Epithelial cell of esophagus (primary cell): ENCODE results near the gene SELENOF.

Experiments
- DNase-seq: peaks from one replicate; pipeline ENCODE4 v3.0.0; 2010; ENCODE audit warnings: low read depth
- H3K4me3 ChIP-seq: 2 replicates; pipeline ENCODE4 v1.5.1; 2011; ENCODE audit warnings: mild to moderate bottlenecking, low read length, control low read depth
- TF ChIP-seq, protein P1 (sequence below): IDR thresholded peaks from 2 replicates; pipeline ENCODE4 v1.5.1; 2011; ENCODE audit warnings: low read depth, mild to moderate bottlenecking, low read length, control low read depth, inconsistent platforms; ENCODE audit not compliant: insufficient read depth; ENCODE audit errors: missing control alignments

SELENOF gene

DNA sequence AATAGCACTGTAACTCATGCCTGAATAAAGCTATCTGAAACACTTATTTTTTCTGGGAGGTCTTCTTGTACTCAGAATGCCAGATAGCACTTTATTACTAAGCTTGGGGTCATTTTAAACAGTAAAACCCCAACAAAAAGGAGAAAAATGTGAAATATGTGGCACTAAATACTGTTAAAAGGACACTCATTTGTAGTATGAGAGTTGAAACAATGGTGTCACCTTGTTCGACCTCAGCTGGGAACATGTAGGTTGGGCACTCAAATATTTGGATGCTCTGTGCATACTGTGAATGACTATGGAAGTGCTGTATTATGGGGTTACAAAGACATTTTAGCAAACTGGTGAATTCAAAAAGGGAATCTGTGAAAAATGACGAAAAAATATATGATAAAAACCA, 53.9 kb downstream of the SELENOF start:
- DNase-seq, result no peak
- H3K4me3 ChIP-seq, result no peak overlapping the region
- TF ChIP-seq, protein P1, sequence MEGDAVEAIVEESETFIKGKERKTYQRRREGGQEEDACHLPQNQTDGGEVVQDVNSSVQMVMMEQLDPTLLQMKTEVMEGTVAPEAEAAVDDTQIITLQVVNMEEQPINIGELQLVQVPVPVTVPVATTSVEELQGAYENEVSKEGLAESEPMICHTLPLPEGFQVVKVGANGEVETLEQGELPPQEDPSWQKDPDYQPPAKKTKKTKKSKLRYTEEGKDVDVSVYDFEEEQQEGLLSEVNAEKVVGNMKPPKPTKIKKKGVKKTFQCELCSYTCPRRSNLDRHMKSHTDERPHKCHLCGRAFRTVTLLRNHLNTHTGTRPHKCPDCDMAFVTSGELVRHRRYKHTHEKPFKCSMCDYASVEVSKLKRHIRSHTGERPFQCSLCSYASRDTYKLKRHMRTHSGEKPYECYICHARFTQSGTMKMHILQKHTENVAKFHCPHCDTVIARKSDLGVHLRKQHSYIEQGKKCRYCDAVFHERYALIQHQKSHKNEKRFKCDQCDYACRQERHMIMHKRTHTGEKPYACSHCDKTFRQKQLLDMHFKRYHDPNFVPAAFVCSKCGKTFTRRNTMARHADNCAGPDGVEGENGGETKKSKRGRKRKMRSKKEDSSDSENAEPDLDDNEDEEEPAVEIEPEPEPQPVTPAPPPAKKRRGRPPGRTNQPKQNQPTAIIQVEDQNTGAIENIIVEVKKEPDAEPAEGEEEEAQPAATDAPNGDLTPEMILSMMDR, result no peak

DNA sequence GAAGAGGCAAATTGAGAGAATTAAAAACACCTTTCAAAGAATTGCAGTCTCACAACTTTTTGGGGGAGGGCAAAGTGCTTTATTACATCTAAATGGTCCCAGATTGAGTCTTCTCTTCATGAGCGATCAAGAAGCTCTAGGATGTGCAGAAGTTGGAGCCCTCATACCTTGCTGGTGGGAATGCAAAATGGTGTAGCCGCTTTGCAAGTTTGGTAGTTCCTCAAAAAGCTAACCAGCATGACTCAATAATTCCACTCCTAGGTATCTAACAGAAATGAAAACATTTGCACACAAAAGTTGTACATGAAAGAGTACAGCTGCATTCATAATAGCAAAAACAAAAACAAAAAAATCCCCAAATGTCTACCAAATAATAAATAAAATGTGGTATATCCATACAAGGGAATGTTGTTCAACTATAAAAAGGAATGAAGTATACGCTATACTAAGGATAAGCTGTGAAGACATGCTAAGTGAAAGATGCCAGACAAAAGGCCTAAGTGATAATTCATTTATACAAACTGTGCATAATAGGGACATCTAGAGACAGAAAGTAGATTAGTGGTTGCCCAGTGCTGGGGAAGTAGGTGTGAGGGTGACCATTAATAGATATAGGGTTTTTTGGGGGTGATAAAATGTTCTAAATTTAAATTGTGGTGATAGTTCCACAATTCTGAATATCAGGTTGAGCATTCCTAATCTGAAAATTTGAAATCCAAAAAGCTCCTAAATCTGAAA, 55.2 kb downstream of the SELENOF start:
- no peak overlapping the region for H3K4me3 ChIP-seq
- no peak for DNase-seq
- TF ChIP-seq, protein P1, result no peak

DNA sequence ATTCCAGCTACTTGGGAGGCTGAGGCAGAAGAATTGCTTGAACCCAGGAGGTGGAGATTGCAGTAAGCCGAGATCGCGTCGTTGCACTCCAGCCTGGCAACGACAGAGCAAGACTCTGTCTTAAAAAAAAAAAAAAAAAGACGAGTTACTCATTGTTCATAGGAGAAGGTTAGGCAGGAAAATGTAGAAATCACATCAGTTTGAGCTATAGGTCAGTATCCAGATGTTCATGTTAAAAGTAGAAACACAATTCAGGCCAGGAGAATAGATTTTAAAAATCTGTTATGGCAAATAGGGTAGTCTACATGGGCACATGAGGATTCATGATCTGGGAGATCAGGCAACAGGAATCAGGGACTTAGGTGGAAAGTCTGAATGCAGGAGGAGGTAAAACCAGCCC, 57.7 kb downstream of the SELENOF start:
- DNase-seq, result no peak
- no peak overlapping the region for H3K4me3 ChIP-seq
- TF ChIP-seq, protein P1, result no peak

DNA sequence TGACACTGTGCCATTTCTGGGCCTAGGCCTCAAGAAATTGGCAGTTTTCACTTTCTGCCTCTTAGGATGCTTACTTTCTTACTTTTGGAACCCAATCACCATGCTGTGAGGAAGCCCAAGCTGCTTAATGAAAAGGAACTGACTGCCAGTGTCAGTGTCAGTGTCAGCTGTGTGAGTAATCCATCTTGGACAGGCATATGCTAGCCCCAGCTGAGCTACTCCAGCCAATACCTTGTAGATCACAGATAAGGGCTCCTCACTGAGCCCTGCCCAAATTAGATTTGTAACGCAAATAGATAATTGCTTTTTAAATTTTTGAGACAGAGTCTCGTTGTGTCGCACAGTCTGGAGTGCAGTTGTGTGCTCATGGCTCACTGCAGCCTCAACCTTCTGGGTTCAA, 59.6 kb downstream of the SELENOF start:
- TF ChIP-seq, protein P1, result no peak
- no peak for DNase-seq
- H3K4me3 ChIP-seq, result no peak overlapping the region

DNA sequence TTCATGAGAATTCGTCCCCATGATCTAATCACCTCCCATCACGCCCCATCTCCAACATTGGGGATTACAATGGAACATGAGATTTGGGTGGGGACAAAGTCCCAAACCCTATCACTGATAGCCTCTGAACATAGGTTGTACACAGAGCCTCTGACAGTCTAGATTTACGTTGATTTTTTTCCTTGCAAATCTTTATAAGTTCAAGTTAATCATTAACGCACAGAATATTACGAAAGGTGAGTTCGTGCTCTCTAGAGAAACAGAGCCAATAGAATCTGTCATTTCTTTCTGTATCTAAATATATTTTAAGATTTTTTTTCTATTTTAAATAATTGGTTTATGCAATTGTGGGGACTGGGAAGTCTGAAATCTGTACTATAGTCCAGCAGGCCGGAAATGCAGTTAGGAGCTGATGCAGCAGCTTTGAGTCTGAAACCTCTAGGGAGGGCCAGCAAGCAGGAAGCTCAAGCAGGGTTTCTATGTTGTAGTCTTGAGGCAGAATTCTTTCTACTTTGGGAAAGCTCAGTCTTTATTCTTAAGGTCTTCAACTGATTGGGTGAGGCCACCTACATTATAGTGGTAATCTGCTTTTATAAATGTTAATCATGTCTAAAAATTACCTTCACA, 61.0 kb downstream of the SELENOF start:
- TF ChIP-seq, protein P1, result no peak
- H3K4me3 ChIP-seq, result no peak overlapping the region
- DNase-seq, result no peak

DNA sequence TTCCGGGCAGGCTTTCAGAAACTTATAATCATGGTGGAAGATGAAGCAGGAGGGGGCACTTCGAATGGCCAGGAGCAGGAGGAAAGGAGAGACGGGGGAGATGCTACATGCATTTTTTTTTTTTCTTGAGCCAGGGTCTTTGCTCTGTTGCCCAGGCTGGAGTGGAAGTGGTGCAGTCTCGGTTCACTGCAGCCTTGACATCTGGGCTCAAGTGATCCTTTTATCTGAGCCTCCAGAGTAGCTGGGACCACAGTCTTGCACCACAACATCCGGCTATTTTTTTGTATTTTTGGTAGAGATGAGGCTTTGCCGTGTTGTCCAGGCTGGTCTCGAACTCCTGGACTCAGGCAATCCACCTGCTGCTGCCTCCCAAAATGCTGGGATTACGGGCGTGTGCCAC, 61.6 kb downstream of the SELENOF start:
- DNase-seq, result no peak
- TF ChIP-seq, protein P1, result no peak
- H3K4me3 ChIP-seq, result no peak overlapping the region

DNA sequence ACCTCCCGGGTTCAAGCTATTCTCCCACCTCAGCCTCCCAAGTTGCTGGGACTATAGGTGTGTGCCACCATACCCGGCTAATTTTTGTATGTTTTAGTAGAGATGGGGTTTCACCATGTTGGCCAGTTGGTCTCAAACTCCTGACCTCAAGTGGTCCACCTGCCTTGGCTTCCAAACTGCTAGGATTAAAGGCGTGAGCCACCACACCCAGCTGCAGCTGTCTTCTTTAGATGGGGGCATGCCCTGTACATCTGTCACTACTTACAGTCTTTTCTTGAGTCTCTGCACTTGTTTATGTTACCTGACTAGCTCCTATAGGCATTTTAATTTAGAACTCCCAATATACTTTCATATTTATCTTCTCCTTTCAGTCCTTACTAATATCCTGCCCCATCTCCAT, 64.2 kb downstream of the SELENOF start:
- DNase-seq, result no peak
- TF ChIP-seq, protein P1, result no peak
- H3K4me3 ChIP-seq, result no peak overlapping the region
